ENCODE measurements around the gene DSCAM. TPM values are rescaled to one million over a fixed set of nuclear protein-coding genes. Genes with fewer than 3 reads are reported as not detected.

Gene DSCAM
- total and polyA plus RNA-seq, 2 experiments from 2014 or later = 0.07 TPM; not detected in 1

GRCh38 chr21:40270047-40270446, 576.9 kb downstream of the DSCAM start (continued):
- TF ChIP-seq, protein P1, sequence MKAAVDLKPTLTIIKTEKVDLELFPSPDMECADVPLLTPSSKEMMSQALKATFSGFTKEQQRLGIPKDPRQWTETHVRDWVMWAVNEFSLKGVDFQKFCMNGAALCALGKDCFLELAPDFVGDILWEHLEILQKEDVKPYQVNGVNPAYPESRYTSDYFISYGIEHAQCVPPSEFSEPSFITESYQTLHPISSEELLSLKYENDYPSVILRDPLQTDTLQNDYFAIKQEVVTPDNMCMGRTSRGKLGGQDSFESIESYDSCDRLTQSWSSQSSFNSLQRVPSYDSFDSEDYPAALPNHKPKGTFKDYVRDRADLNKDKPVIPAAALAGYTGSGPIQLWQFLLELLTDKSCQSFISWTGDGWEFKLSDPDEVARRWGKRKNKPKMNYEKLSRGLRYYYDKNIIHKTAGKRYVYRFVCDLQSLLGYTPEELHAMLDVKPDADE (IDR thresholded peaks at IDR 0.05) = no peak

DNA sequence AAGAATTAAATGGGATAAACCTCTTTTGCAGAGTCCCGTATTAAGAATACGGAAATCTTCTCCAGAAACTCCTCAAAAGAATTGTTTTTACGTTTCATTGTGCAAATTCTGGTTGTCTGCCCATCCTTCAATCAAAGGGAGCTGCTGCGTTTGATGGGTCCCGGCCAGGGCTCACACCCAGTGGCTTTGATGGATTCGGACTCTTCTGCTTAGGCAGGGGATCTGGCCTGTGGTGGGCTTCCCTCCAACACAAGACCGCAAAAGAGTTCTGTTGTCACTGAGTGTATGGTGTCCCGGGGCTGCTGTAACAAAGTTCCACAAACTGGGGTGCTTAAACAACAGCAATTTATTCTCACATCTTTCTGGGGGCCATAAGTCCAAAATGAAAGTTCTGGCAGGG, 577.7 kb downstream of the DSCAM start:
- DNase-seq (ENCODE audit: low spot score) = no peak
- Histone ChIP-seq H3K27ac (ENCODE audit: low read depth) (no peak overlapping the region), H3K27me3 (ENCODE audit: insufficient read depth) (no peaks in the 10 kb centered on the region), H3K4me3 (no peak overlapping the region), H3K4me2 (no peak overlapping the region), H3K9me2 (ENCODE audit: insufficient read depth) (no peaks in the 10 kb centered on the region), H3K4me1 (ENCODE audit: insufficient read depth) (no peaks in the 10 kb centered on the region), H2AFZ (no peak overlapping the region), H3K36me3 (ENCODE audit: insufficient read depth) (no peaks in the 10 kb centered on the region), H3K79me2 (replicated peaks; ENCODE audit: insufficient read depth) (no peaks in the 10 kb centered on the region), H3F3A (replicated peaks; ENCODE audit: low read depth) (no peaks in the 10 kb centered on the region), H4K20me1 (replicated peaks; ENCODE audit: insufficient read depth) (no peaks in the 10 kb centered on the region)
- no peaks in the 10 kb centered on the region for H3K27me3 Mint-ChIP-seq (ENCODE audit: insufficient read depth, low read depth, poor library complexity)
- H3K4me3 Mint-ChIP-seq = no peak overlapping the region
- ATAC-seq = no peak
- H3K27ac Mint-ChIP-seq = no peak overlapping the region
- H3K9me3 Mint-ChIP-seq = peaks cover 80% of the 10 kb centered on the region
- H3K4me1 Mint-ChIP-seq = peaks cover 20% of the 10 kb centered on the region
- H3K36me3 Mint-ChIP-seq (ENCODE audit: low read depth) = peaks cover 12% of the 10 kb centered on the region; the same call in 1 of the 3 replicates
- TF ChIP-seq CREB1 (CRISPR knock-in tag; IDR thresholded peaks at IDR 0.05; ENCODE audit: low read depth) (no peak), ZNF462 (CRISPR knock-in tag; IDR thresholded peaks at IDR 0.05) (no peak), ZNF331 (CRISPR knock-in tag; IDR thresholded peaks at IDR 0.05; ENCODE audit: low read depth) (no peak), EZH2phosphoT487 (IDR thresholded peaks at IDR 0.05; ENCODE audit: unreplicated experiment) (no peak), JUNB (IDR thresholded peaks at IDR 0.05; ENCODE audit: unreplicated experiment) (no peak), REST (IDR thresholded peaks at IDR 0.05; ENCODE audit: unreplicated experiment) (no peak), ZNF114 (CRISPR knock-in tag; IDR thresholded peaks at IDR 0.05) (no peak), NANOG (IDR thresholded peaks at IDR 0.05; ENCODE audit: borderline replicate concordance) (no peak), STAT1 (IDR thresholded peaks at IDR 0.05; ENCODE audit: unreplicated experiment) (no peak), POLR2AphosphoS5 (IDR thresholded peaks at IDR 0.05; ENCODE audit: low read depth) (no peak)
- TF ChIP-seq, protein P1 (IDR thresholded peaks at IDR 0.05) = no peak
- TF ChIP-seq, protein P2, sequence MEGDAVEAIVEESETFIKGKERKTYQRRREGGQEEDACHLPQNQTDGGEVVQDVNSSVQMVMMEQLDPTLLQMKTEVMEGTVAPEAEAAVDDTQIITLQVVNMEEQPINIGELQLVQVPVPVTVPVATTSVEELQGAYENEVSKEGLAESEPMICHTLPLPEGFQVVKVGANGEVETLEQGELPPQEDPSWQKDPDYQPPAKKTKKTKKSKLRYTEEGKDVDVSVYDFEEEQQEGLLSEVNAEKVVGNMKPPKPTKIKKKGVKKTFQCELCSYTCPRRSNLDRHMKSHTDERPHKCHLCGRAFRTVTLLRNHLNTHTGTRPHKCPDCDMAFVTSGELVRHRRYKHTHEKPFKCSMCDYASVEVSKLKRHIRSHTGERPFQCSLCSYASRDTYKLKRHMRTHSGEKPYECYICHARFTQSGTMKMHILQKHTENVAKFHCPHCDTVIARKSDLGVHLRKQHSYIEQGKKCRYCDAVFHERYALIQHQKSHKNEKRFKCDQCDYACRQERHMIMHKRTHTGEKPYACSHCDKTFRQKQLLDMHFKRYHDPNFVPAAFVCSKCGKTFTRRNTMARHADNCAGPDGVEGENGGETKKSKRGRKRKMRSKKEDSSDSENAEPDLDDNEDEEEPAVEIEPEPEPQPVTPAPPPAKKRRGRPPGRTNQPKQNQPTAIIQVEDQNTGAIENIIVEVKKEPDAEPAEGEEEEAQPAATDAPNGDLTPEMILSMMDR (conservative IDR thresholded peaks at IDR 0.05; ENCODE audit: low read depth in 2 of 2) = no peak

Measured in GM23338 (cell line).